HepG2 (cell line): ENCODE measurements around the gene LAMA1. TPM values are rescaled to one million over a fixed set of nuclear protein-coding genes. Genes with fewer than 3 reads are reported as not detected.

Experiments used
- ATAC-seq: fragments of 200-7000 bp; cut with Tn5 transposase; 3 replicates; pipeline ENCODE4 v1.9.1; 2020; ENCODE audit warnings: mild to moderate bottlenecking, moderate library complexity
- BruUV-seq: library from RNA; stranded (reverse); fragments of 400-500 nt; replicated peaks from 2 replicates; lab custom pipeline; 2021; lab: Mats Ljungman, UMichigan
- CTCF ChIA-PET: fragments of 300-600 bp; formaldehyde crosslinking; extraction: SDS; loops from one replicate; lab custom pipeline; 2021; ENCODE audit warnings: low total read pairs, inconsistent platforms, low intra/inter-chr PET ratio; lab: Yijun Ruan, JAX
- POLR2A ChIA-PET: fragments of 350-600 bp; sonication (Branson Sonifier 250); formaldehyde crosslinking; loops from one replicate; lab custom pipeline; 2020; ENCODE audit warnings: antibody characterized with exemption, inconsistent platforms; lab: Yijun Ruan, JAX
- DNase-seq: peaks from one replicate; pipeline ENCODE4 v3.0.0-alpha.2; 2015; ENCODE audit warnings: low spot score
- FAIRE-seq: peaks from 3 replicates; lab custom pipeline; 2011; peaks lifted over from hg19 to GRCh38; lab: Jason Lieb, UNC
- H2AFZ ChIP-seq: one replicate; pipeline ENCODE4 v1.6.1; 2011; ENCODE audit warnings: low read length, inconsistent platforms
- H3K27ac ChIP-seq: fragments of 300-600 bp; 3 replicates; pipeline ENCODE4 v1.8.0; 2011; ENCODE audit warnings: mixed run types, mild to moderate bottlenecking, mixed read lengths, low read length, inconsistent platforms; ENCODE audit not compliant: insufficient read depth; ENCODE audit errors: extremely low read length
- H3K27me3 ChIP-seq, 2 experiments: fragments of 200-600 bp in 1 of 2; 2 replicates in 1 of 2; 3 replicates in 1 of 2; pipeline versions ENCODE4 v1.6.0 to v1.8.0; 2011; ENCODE audit warnings: low read length in 2 of 2, mild to moderate bottlenecking in 2 of 2, moderate library complexity in 2 of 2, inconsistent platforms in 1 of 2; ENCODE audit not compliant: insufficient read depth in 2 of 2, control insufficient read depth in 1 of 2
- H3K36me3 ChIP-seq, 2 experiments: fragments of 200-600 bp in 1 of 2; replicated peaks in 1 of 2; 2 replicates in 1 of 2; 3 replicates in 1 of 2; pipeline versions ENCODE4 v1.5.1 to v1.8.0; 2011; ENCODE audit warnings: low read length in 2 of 2, inconsistent platforms in 1 of 2; ENCODE audit not compliant: insufficient read depth in 2 of 2, control insufficient read depth in 1 of 2
- H3K4me1 ChIP-seq: 2 replicates; pipeline ENCODE4 v1.5.1; 2012; ENCODE audit warnings: low read length, inconsistent platforms; ENCODE audit not compliant: insufficient read depth
- H3K4me2 ChIP-seq: 2 replicates; pipeline ENCODE4 v1.6.0; 2011; ENCODE audit warnings: low read depth, low read length, inconsistent platforms
- H3K4me3 ChIP-seq, 3 experiments: fragments of 200-600 bp in 1 of 3; sonication (generic), shearing (Covaris generic) in 1 of 3; replicated peaks in 1 of 3; 2 replicates each; pipeline ENCODE4 v1.5.1; 2011 to 2016; ENCODE audit warnings: low read length in 3 of 3, inconsistent platforms in 2 of 3, low read depth in 2 of 3, mild to moderate bottlenecking in 2 of 3, control low read depth in 1 of 3, mixed read lengths in 1 of 3; ENCODE audit not compliant: insufficient read depth in 1 of 3
- H3K79me2 ChIP-seq: one replicate; pipeline ENCODE4 v1.6.1; 2011; ENCODE audit warnings: low read length, inconsistent platforms; ENCODE audit not compliant: insufficient read depth
- H3K9ac ChIP-seq: 2 replicates; pipeline ENCODE4 v1.6.0; 2011; ENCODE audit warnings: mild to moderate bottlenecking, low read depth, low read length, inconsistent platforms; ENCODE audit not compliant: insufficient read depth
- H3K9me3 ChIP-seq: 2 replicates; pipeline ENCODE4 v1.5.1; 2012; ENCODE audit warnings: mild to moderate bottlenecking, low read length
- H4K20me1 ChIP-seq: 2 replicates; pipeline ENCODE4 v1.6.0; 2011; ENCODE audit warnings: inconsistent platforms, mild to moderate bottlenecking, low read length, moderate library complexity; ENCODE audit not compliant: insufficient read depth
- FOSL1 ChIP-seq: sonication (generic); formaldehyde crosslinking; IDR thresholded peaks from 2 replicates; pipeline ENCODE4 v1.9.0; 2021; ENCODE audit warnings: missing genetic modification reagents, borderline replicate concordance
- MIER2 ChIP-seq: IDR thresholded peaks from 2 replicates; pipeline ENCODE4 v1.6.1; 2016; ENCODE audit warnings: missing biosample characterization, missing genetic modification reagents
- NFIB ChIP-seq: sonication (generic); formaldehyde crosslinking; IDR thresholded peaks from 2 replicates; pipeline ENCODE4 v1.9.0; 2021; ENCODE audit warnings: missing genetic modification reagents, mild to moderate bottlenecking, borderline replicate concordance
- PHF20 ChIP-seq: sonication (generic); formaldehyde crosslinking; IDR thresholded peaks from 2 replicates; pipeline ENCODE4 v1.5.0; 2020; ENCODE audit warnings: mild to moderate bottlenecking, missing genetic modification reagents
- RERE ChIP-seq: IDR thresholded peaks from 2 replicates; pipeline ENCODE4 v1.6.1; 2016; ENCODE audit warnings: low read depth, missing genetic modification reagents, missing compliant biosample characterization
- RXRA ChIP-seq: sonication (generic); formaldehyde crosslinking; IDR thresholded peaks from 2 replicates; pipeline ENCODE4 v1.5.1; 2020; ENCODE audit warnings: missing genetic modification reagents
- WIZ ChIP-seq: sonication (generic); formaldehyde crosslinking; IDR thresholded peaks from 2 replicates; pipeline ENCODE4 v1.5.1; 2020; ENCODE audit warnings: mild to moderate bottlenecking, missing genetic modification reagents
- ZNF124 ChIP-seq: sonication (generic); formaldehyde crosslinking; IDR thresholded peaks from 2 replicates; pipeline ENCODE4 v1.4.0; 2020; ENCODE audit warnings: missing genetic modification reagents
- ZNF260 ChIP-seq: sonication (generic); formaldehyde crosslinking; IDR thresholded peaks from 2 replicates; pipeline ENCODE4 v1.4.0; 2020; ENCODE audit warnings: missing genetic modification reagents, low read depth, mild to moderate bottlenecking, borderline replicate concordance
- ZNF292 ChIP-seq: sonication (generic); formaldehyde crosslinking; IDR thresholded peaks from 2 replicates; pipeline ENCODE4 v1.8.1; 2022; ENCODE audit warnings: mild to moderate bottlenecking, low read depth, missing genetic modification reagents, borderline replicate concordance
- ZNF414 ChIP-seq: sonication (generic); formaldehyde crosslinking; IDR thresholded peaks from 2 replicates; pipeline ENCODE4 v1.5.0; 2020; ENCODE audit warnings: missing genetic modification reagents
- ZNF550 ChIP-seq: sonication (generic); formaldehyde crosslinking; IDR thresholded peaks from 2 replicates; pipeline ENCODE4 v1.4.0; 2020; ENCODE audit warnings: mild to moderate bottlenecking, missing genetic modification reagents, borderline replicate concordance
- ZNF644 ChIP-seq: IDR thresholded peaks from 2 replicates; pipeline ENCODE4 v1.6.1; 2016; ENCODE audit warnings: low read depth
- ZNF703 ChIP-seq: sonication (generic); formaldehyde crosslinking; IDR thresholded peaks from 2 replicates; pipeline ENCODE4 v1.5.1; 2020; ENCODE audit warnings: missing genetic modification reagents, mild to moderate bottlenecking, moderate library complexity, borderline replicate concordance
- ZNF713 ChIP-seq: sonication (generic); formaldehyde crosslinking; IDR thresholded peaks from 2 replicates; pipeline ENCODE4 v1.4.0; 2020; ENCODE audit warnings: mild to moderate bottlenecking, missing genetic modification reagents
- WGBS: methylation state at CpG from one replicate; pipeline ENCODE4 v1.1.6; 2017; ENCODE audit warnings: low lambda C conversion rate; 5-methylcytosine and 5-hydroxymethylcytosine counted together
- in situ Hi-C: cut with HindIII; loops from 2 replicates; pipeline ENCODE4 v1.10.0; 2017; ENCODE audit warnings: low pct_unique_long_range_greater_than_20kb; ENCODE audit not compliant: extremely low pct_ligation_motif_present
- intact Hi-C: fragments of 100-400 bp; cut with micrococcal nuclease; formaldehyde crosslinking; loops from one replicate; pipeline ENCODE4 v1.10.0; 2022; ENCODE audit not compliant: unreplicated experiment
- polyA plus RNA-seq, 8 experiments: library from polyadenylated mRNA; depleted of rRNA in 3 of 8; stranded (reverse) in 7 of 8; unstranded in 1 of 8; fragments of >200 nt; fragmentation: Illumina TruSeq in 4 of 8; extraction: Trizol in 4 of 8; gene quantifications; 2 replicates each; pipeline versions ENCODE4 v1.2.1 to v1.2.3, GENCODE V29; 2011 to 2016; ENCODE audit warnings: low read depth in 4 of 8, missing spikeins in 1 of 8, mixed read lengths in 1 of 8; ENCODE audit not compliant: insufficient read depth in 1 of 8
- total RNA-seq, 5 experiments: library from RNA; depleted of rRNA; stranded (reverse); fragments of >200 nt; fragmentation: Illumina TruSeq; extraction: Trizol; gene quantifications; 2 replicates each; pipeline ENCODE4 v1.2.3, GENCODE V29; 2016; ENCODE audit warnings: low read depth in 1 of 5
- TF ChIP-seq, protein P1 (sequence below): sonication (generic); formaldehyde crosslinking; IDR thresholded peaks from 2 replicates; pipeline ENCODE4 v1.8.0; 2022; ENCODE audit warnings: missing genetic modification reagents, mild to moderate bottlenecking, inconsistent platforms, borderline replicate concordance

LAMA1 gene
- total and polyA plus RNA-seq, 2 of the 13 experiments (the other 11 are each of a cell fraction or from before 2014, with no cell fraction given): 0.05 to 0.44 TPM

DNA sequence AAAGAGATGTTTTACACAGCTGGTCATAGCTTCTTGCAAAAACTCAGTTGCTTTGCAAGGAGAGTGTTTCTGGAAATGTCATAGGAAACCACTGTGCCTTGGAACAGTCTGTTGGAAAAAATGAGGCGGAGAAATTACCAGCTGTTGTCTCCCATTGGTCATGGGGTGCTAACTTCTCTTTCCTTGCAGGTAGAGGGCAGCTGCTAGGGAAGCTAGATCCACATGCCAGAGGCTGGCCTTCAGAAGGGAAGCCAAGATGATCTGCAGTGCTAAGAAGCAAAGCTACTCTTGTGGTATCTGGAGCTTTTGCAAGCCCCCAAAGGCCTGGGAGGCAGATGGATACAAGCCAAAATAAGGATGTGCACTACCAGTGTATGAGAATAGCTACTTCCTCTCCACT is 34.8 kb upstream of the LAMA1 start:
- H2AFZ ChIP-seq: no peak overlapping the region
- intact Hi-C loops: no loop called here
- no peak for ATAC-seq
- no peaks in the 10 kb centered on the region for H4K20me1 ChIP-seq
- TF ChIP-seq ZNF260 (CRISPR knock-in tag) (no peak), ZNF292 (no peak), PHF20 (CRISPR knock-in tag) (no peak), ZNF414 (CRISPR knock-in tag) (no peak), WIZ (no peak), ZNF644 (CRISPR knock-in tag) (no peak), MIER2 (no peak), ZNF703 (no peak), RERE (no peak), FOSL1 (CRISPR knock-in tag) (no peak), RXRA (no peak), ZNF550 (CRISPR knock-in tag) (no peak), ZNF124 (no peak), NFIB (no peak), ZNF713 (CRISPR knock-in tag) (no peak)
- TF ChIP-seq, protein P1, sequence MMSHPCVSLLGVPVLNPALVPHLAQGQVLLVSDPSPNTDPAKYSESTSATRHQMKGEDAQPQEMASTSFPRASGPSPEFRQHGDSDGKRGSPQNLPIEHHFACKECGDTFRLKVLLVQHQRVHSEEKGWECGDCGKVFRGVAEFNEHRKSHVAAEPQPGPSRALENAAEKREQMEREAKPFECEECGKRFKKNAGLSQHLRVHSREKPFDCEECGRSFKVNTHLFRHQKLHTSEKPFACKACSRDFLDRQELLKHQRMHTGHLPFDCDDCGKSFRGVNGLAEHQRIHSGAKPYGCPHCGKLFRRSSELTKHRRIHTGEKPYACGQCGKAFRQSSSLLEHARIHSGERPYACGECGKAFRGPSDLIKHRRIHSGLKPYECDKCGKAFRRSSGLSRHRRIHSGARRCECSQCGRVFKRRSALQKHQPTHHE (CRISPR knock-in tag): no peak
- TF ChIP-seq, all 625 proteins: peak for 0
- H3K9me3 ChIP-seq: no peaks in the 10 kb centered on the region
- 0 out of 5 replicates have a peak, but pooled peaks cover 0 to 2% of the 10 kb centered on the region in 2 experiments for H3K27me3 ChIP-seq
- H3K27ac ChIP-seq: no peak overlapping the region
- H3K36me3 ChIP-seq: no peaks in the 10 kb centered on the region
- no peaks in the 10 kb centered on the region for H3K4me1 ChIP-seq
- 86% methylated on average over 1 of the region's 1 CpG for WGBS
- CTCF ChIA-PET: no interaction called here
- DNase-seq: no peak
- H3K79me2 ChIP-seq: no peaks in the 10 kb centered on the region
- in situ Hi-C loops: loop anchor here (25.0 kb wide), 1 partner anchor 115 kb away; no protein-coding TSS in a partner anchor
- FAIRE-seq: no peak
- H3K9ac ChIP-seq: no peak overlapping the region
- no peak overlapping the region for H3K4me3 ChIP-seq
- H3K4me2 ChIP-seq: no peak overlapping the region
- POLR2A ChIA-PET: no interaction called here
- no TSS peak for BruUV-seq
